Lower leg skin (tissue), 3 donors: ENCODE results near the gene CHST2.

Source experiments
- POLR2A ChIP-seq, 2 donors: fragments of 450-650 bp; IDR thresholded peaks; one replicate each; pipeline ENCODE4 v1.6.1; 2016 to 2017; ENCODE audit warnings: antibody characterized with exemption in 2 of 2, mild to moderate bottlenecking in 1 of 2, moderate library complexity in 1 of 2
- TF ChIP-seq, protein P1 (sequence below), 3 donors: fragments of 450-650 bp; IDR thresholded peaks; one replicate each; pipeline ENCODE4 v1.5.1; 2016; ENCODE audit warnings: antibody characterized with exemption in 3 of 3, mild to moderate bottlenecking in 3 of 3, moderate library complexity in 2 of 3

DNA sequence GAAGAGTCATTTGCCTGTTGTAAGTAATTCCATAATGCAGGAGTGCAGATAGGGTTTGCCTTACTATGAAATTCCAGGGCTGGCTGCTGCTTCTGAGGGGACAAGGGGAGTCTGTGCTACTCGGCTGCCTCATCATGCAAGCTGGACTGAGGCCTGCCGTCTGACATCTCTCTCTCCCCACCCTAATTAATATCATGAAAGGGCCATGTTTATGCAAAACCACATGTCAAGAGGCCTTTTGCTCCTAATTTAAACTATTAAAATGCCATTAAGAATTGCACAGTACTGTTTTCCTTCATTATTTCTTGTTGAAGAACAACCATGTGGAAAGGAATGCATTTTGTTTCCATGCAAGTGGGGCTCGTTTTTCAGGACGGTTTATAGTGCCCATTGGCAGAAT lies 26.3 kb downstream of the CHST2 start:
- TF ChIP-seq, protein P1, sequence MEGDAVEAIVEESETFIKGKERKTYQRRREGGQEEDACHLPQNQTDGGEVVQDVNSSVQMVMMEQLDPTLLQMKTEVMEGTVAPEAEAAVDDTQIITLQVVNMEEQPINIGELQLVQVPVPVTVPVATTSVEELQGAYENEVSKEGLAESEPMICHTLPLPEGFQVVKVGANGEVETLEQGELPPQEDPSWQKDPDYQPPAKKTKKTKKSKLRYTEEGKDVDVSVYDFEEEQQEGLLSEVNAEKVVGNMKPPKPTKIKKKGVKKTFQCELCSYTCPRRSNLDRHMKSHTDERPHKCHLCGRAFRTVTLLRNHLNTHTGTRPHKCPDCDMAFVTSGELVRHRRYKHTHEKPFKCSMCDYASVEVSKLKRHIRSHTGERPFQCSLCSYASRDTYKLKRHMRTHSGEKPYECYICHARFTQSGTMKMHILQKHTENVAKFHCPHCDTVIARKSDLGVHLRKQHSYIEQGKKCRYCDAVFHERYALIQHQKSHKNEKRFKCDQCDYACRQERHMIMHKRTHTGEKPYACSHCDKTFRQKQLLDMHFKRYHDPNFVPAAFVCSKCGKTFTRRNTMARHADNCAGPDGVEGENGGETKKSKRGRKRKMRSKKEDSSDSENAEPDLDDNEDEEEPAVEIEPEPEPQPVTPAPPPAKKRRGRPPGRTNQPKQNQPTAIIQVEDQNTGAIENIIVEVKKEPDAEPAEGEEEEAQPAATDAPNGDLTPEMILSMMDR (IDR thresholded peaks at IDR 0.05): no peak
- no peak for TF ChIP-seq POLR2A (IDR thresholded peaks at IDR 0.05)
